Neural progenitor cell (in vitro differentiated cells): ENCODE measurements around the gene SUN1.
"Not testable (repeated sequence)": the region's sequence is repeated elsewhere in the genome, so short reads cannot be mapped to it uniquely, and the experiment has no call there.

Experiments used
- CTCF ChIP-seq: fragments of 200-600 bp; sonication (generic); IDR thresholded peaks from 2 replicates; pipeline ENCODE4 v1.5.1; 2017; ENCODE audit warnings: antibody characterized with exemption, mild to moderate bottlenecking
- EZH2 ChIP-seq: fragments of 200-600 bp; sonication (generic); IDR thresholded peaks from 2 replicates; pipeline ENCODE4 v1.6.1; 2017; ENCODE audit warnings: antibody characterized with exemption, mild to moderate bottlenecking, moderate library complexity
- EZH2phosphoT487 ChIP-seq: fragments of 200-600 bp; sonication (generic); IDR thresholded peaks from 2 replicates; pipeline ENCODE4 v1.6.1; 2017; ENCODE audit warnings: antibody characterized with exemption

- not testable (repeated sequence) for TF ChIP-seq EZH2, CTCF, EZH2phosphoT487
Observed at GRCh38 chr7:847728-848127, 15.5 kb downstream of the SUN1 start.
